HG02798 (cell line): Measurements from ENCODE around the gene PPP1R2C.

Source experiments
- ATAC-seq: cut with Tn5 transposase; IDR thresholded peaks from one replicate; pipeline ENCODE4 v1.9.1; 2021; ENCODE audit warnings: mild to moderate bottlenecking; ENCODE audit not compliant: unreplicated experiment, poor library complexity

The PPP1R2C gene

DNA sequence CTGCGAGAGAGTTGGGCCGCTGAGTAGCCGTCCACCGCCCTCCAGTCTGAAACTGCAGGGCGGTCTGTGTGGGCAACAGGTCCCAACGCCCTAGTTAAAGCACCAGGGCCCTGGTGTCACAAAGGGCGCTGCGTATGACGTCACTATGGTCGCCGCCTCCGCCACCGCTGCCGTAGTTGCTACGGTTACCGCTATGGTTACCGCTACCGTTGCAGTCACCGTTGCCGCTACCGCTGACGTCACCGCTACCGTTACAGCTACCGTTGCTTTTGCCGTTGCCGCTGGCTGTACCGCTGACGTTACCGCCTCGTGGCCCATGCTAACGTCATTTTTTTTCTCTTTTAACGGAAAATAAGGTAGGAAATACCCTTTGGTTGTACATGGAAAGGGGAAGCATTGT is at the start of gene PPP1R2C:
Gene PPP1R2C (minus strand): TSS at position 68 of the 400 bp plus-strand sequence. CDS start 84 bp downstream, outside the sequence.
- no peak for ATAC-seq

DNA sequence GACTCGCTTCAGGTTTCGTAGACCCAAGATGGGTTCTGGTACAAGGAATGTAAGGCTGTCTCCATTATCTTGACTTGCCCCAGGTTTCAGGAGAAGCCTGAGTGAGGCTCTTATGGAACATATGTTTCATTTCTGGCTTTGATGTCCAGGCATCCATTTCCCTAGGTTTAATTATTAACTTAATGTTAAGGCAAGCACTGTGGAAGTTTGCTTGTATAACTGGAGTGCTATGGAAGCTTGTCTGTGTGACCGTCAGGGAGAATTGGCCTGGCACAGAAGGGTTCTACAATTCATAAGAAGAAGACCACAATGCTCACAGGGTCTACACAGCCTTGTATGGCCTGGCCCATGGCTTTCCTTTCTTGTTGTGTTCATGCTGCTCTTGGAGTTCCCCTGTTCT is 47.2 kb upstream of the PPP1R2C start:
- no peak for ATAC-seq

DNA sequence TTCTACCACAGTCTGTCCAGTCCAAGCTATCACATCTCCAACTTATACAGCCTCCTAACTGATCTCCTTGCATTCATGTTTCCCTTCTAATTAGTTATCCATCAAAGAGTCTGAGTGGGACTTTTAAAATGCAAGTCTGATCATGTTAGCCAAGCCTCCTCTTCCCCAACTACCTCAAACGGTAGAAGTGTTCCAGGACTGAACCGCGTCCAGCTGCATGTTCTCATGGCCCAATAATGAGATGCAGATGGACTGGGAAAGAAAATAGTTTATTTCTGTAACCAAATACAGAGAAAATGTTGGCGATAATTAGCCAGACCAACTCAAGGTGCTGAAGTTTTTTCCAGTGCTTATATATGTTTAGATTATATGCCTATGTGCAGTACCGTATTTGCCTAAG is 46.6 kb upstream of the PPP1R2C start:
- ATAC-seq, result no peak

DNA sequence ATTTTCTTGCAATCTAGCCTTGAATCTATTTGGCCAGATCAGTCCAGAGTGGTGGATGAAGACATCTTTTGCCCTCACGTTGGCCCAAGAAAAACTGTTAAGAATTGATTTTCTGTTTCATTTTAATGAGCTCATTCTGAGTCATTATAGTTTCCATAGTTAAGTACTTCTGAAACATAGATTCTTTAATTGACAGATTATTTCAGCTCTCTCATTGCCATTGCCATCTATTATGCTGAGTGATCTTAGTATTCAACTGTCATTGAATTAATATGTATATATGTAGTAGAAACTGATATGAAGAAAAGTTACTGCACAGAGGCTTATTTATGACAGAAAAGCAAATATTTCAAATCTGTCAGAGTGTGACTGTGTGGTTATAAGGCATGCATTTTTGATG is 45.5 kb upstream of the PPP1R2C start:
- ATAC-seq, result no peak

DNA sequence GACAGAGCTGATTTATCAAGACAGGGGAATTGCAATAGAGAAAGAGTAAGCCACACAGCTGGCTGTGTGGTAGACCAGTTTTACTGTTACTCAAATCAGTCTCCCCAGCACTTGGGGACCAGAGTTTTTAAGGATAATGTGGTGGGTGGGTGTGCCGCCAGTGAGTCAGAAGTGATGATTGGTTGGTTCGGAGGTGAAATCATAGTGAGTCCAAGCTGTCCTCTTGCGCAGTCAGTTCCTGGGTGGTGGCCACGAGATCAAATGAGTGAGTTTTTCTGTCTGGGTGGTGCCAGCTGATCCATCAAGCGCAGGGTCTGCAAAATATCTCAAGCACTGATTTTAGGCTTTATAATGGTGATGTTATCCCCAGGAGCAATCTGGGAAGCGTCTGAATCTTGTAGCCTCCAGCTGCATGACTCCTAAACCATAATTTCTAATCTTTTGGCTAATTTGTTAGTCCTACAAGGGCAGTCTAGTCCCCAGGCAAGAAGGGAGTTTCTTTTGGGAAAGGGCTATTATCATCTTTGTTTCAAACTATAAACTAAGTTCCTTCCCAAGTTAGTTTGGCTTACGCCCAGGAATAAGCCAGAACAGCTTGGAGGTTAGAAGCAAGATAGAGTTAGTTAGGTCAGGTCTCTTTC is 44.0 kb upstream of the PPP1R2C start:
- no peak for ATAC-seq

DNA sequence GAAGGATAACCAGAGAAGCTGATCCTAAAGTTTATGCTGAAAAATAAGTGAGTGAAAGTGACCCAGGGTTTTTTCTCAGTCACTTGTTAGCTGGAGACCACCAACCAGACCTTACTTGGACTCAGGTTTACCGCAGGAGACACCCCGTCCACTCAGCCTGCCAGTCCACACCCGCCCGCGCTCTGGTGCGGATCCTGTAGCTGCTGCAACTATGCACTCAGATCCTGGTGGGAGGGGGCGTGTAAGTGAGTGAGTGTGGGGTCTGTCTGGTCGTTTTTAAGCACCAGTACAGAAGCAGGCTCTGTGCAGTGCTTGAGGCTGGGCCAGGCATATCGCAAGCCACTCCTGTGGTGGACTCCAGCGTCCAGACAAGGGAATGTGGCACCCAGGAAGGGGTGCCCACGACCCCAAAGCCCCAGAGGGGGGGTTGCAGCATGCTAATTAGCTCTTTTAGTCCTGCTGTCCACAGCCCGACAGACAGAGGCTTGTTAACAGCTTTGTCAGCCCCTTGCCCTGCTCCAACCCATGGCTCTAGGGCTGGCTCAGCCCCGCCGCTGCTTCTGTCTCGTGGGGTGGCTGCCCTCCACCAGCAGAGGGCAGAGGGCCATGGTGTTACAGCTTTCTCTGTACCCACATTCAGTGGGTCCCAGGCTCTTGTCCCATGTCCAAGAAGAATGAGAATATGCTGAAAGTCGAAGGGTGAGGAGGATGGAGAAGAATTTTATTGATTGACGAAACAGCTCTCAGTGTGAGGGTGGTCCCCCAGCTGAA is 40.4 kb upstream of the PPP1R2C start:
- ATAC-seq, result no peak

DNA sequence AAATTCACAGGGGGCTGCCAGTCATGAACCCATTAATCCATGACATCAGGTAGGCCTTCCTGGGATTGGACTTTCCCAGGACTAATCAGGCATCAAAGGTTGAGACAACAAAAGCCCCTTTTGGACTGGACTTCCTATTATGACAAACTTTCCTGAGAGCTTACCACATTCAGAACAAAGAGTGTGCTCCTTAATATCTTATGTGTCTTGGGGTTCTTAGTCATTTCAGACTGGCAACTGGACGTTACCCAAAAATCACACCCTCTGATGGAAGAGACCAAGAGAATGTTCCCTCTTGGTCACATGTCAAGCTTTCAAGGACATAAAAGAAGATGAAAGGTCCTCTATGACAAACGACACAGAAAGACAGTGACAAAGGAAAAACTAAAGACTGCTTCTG is 31.6 kb upstream of the PPP1R2C start:
- ATAC-seq, result no peak

DNA sequence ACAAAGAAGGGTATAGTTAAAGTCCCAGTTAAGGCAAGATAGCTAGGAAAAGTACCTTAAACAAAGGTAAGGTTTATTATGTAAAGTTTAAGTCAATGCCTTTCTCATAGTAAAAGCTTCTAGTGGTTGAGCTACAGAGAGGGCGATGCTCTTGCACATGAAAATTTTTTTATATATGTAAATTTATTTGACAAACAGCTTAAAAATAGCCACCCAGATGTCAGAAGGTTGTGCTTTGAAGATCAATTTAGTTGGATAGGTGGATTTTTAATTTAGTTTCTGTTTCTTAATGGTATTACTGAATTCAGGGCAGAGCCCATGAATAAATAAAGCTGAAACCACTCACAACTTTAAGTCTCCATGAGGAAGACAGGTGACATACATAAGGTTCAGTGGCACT is 29.4 kb upstream of the PPP1R2C start:
- no peak for ATAC-seq

DNA sequence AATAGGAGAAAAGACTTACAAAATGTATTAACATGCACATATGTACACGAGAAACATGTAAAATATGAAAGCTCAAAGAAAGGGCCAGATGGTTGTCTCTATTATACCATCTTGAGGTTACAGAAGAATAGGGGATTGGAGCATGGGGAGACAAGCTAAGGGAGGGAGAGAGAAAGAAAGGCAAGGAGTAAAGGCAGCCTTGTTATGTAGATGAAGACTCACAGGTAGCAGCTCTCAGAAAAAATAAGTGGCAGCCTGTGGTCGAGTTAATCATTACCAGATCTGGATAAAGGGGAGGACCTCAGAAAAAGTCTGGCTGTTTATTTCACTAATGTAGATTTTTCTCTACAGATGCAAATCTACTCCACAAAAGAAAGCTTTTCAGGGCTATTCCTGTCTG is 26.6 kb upstream of the PPP1R2C start:
- ATAC-seq, result no peak

DNA sequence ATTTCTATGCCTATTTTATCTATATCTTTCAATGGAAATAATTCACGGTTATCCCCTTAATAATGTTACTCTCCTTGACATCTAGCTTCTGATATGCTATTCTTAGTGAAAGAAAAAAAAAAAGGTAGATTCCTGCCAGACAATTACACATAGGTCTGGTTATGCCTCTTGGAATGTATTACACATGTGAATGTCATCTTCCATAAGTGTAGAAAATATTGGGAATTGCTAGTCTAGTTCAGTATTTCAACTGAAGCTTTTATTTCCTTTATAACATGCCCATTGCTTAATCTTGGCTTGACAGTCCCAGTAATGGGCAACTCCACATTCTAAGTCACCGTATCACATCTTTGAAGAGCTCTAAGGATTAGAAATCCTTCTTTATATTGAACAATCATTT is 25.4 kb upstream of the PPP1R2C start:
- no peak for ATAC-seq

DNA sequence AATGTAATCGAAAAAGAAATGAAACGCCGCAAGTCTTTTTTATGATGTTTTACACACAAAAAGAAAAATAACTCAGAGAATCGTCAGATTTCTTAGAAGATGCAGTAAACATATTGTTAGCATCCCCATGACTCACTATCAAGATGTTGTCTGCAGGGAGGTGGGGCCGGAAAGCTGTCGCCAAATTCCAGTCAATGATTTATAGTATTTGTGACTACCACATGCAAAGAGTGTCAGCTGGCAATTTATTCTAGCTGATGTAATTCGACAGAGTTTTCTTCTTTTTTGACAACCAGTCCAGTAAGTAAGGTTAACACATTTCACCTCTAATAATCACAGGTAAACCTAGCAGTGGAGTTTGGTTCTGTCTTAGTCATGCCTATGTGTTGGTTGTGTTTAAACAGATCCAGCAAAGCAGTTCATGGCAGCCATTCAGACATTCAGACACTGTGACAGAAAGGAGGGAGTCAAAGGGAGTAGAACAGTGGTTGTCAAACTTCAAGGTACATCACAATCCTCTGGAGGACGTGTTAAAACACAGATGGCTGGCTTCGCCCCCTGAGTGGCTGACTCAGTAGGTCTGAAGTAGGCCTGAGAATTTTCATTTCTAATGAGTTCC is 19.8 kb upstream of the PPP1R2C start:
- ATAC-seq, result no peak

DNA sequence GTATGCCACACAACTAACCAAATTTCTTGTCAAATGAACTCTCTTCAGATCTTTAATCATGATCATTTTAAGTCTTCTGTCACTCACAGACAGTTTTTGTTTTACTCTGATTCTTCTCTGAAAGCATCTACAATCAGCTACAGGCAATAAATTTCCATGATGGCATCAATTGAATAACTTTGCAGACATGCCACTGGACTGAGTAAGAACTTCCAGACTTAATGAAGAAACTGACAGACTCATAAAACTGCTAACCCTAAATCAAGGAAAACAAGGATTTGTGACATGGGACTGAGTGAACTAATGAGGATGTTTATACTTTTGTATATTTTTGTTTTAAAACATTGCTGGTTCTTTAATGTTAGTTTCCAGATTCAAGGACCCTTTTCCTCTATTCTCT is 5.5 kb upstream of the PPP1R2C start:
- ATAC-seq, result no peak

DNA sequence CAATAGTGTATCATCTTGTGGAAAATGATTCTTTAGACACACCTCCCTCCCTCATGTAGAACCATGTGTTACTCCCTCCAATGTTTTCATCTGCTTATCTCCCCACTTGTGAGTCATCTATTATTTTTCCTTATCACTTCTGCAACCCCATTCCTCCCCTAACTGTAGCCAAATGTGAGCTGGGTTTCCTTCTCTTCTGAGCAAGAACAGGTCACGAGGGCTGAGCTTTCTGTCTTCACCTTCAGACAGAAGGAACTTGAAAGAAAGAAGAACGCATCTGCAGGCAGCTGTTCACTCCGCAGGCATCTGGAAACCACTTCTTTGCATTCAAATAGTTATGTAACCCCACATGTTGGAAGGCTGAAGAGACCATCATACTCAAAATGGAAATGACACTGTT is 1.8 kb downstream of the PPP1R2C start:
- no peak for ATAC-seq

DNA sequence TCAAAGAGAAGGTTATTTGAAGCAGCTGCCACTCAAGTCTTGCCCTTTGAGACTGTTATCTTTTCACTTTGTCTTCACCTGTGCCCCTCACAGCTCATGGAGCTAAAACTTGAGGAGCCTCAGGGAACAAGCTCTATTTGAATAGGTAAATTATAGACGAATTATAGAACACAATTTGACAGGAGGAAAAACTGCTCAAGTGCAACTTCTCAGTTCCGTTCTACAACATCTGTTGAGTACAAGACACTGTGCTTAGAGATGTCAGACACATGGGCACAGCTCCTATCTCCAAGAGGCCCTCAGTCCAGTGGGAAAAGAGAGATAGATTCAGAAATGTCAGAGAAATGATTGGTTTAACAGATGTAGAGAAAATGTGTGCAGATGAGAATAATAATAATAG is 5.1 kb downstream of the PPP1R2C start:
- ATAC-seq, result peak; percentile 49

DNA sequence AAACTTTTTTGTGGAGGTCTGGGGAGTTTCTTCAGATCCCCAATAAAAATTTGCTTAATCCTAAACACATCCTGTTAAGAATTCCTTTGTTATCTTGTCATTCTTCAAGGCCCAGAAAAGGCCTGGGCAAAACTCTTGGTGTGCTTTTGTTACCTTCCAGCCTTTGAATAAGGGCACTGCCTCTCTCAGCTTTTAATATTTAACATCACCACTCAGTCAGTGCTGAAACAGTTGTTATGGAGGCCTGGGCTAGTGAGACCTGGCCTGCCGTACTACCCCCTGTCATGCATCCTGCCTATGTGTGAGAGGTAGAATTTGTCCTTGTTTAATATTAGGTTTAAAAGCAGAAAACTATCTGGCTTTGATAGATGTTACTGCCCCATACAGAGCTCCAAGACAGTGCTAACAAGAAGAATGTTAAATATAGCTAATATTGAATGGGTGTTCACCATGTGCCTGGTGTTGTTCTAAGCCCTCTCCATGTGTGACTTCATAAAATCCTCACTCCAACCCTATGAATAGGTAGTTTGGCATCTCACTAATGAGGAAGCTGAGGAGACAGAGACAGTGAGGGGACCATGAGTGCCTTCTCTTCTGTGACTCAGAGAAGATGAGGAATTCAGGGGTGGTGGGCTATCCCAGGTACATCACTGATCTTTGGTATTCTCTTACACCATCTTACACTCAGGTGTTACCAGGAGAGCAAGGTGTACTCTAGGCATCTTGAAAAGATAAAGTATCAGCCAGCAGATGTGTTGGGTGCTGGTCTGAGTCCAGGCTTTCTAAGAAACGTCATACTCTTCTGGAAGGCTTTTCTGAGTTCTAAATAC is 6.2 kb downstream of the PPP1R2C start:
- no peak for ATAC-seq

DNA sequence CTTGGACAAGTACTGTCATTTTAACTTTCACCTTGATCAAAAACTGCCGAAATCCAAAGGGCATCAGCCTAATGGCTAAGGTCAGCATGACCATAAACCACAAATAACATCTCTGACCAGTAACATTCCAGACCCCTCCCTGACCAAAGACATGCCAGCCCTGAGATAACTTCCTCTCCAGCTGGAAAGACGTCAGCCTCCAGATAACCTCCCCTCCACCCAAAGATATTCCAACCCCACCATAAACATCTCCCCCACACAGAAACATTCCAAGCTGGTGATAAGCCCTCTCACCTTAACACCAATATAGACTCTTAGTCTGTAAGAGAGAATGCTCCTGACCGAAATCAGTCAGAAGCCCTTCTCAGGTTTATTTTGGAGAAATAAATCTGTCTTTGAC is 7.4 kb downstream of the PPP1R2C start:
- ATAC-seq, result no peak

DNA sequence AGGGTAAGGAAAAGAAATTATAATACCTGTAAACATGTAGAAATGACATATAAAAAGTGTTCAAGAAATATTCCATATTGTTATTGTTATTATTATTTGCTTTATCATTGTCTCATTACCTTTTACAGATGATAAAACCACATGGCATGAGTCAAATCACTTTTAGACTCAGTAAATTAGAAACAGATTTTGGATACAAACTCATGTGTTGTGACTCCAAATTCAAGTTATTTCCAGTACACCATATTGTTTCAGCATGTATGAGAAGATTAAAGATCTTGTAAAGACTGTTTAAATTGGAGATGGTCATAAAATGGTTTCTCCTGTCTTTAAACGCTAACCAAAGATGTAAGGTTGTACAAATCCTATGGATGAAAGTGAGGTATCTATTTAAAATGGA is 18.1 kb downstream of the PPP1R2C start:
- no peak for ATAC-seq

DNA sequence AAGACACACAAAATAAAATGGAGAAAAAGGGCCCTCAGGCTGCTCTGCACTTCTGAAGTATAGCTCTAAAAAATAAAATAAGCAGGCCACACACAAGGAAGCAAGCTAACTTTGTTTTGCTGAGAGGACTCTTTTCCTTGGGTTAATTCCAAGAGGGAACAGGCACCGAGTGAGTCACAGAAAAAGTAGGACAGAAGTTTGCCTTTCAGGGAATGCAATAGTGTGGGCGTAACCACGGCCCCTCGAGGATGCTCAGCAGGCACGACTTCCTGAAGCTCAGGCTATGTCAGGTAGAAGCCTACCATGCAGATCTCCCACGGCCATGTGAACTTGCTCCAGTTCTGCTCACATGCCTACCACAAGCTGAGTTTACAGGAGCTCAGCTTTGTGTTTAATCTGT is 22.1 kb downstream of the PPP1R2C start:
- ATAC-seq, result no peak

DNA sequence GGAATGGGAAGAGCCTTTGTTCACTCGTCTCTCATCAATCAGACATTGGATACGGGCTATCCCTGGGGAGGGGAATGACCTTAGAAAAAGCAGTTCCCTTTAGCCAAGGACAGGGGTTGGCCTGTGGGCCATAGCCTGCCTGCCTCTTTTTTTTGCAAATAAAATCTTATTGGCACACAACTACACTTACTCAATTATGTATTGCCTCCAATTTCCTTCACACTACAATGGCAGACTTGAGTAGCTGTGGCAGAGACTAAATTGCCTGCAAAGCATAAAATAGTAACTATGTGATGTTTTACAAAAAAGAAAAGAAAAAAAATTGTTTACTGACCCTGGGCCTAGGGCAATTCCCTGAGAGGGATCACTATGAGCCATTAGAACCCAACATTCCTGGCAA is 23.4 kb downstream of the PPP1R2C start:
- ATAC-seq, result no peak

DNA sequence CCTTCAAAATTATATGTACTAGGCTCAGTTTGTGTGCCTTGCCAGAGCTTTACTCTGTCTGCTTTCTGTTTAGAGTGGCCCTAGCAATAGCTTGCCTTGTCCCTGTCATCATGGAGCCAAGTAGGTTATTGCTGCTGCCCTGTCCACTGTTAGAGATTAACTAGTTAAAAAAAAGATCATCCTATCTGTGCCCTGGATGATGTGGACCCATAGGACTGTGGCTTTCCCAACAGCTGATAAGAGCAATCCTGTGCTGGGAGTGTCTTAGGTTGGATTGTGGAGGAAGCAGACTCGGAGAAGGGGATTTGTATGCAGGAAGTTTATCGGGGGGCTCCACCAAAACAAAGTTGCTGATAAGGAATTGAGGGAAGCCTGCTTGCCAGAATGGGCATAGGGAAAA is 23.8 kb downstream of the PPP1R2C start:
- ATAC-seq, result no peak

DNA sequence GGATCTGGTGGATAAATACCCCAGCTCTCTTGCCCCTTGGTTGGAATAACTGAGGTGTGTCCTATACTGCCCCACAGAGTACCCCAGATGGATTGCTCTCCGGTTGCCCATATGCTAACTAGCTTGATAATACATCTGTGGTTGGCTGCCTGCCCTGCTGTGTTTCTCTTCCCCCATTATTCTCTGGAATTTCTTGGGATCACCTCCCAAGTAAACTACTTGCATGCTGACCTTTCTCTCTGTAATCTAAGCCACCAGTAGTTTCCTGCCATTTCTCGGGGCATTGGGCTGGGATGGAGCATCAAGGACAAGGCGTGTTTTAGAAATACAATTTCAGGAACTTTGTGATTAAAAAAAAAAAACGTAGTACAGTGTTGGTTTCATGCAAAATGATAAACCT is 25.2 kb downstream of the PPP1R2C start:
- no peak for ATAC-seq
